Loucy (cell line): ENCODE data around the gene VPS4B.

Source experiments
- CTCF ChIP-seq: fragments of 200-600 bp; sonication (generic); conservative IDR thresholded peaks from 2 replicates; pipeline ENCODE4 v1.5.1; 2014; ENCODE audit warnings: mild to moderate bottlenecking, antibody characterized with exemption, low read length
- EZH2phosphoT487 ChIP-seq: fragments of 200-600 bp; IDR thresholded peaks from 2 replicates; pipeline ENCODE4 v1.6.1; 2018; ENCODE audit warnings: antibody characterized with exemption, mild to moderate bottlenecking, moderate library complexity, borderline replicate concordance

- TF ChIP-seq CTCF: no peak
- no peak for TF ChIP-seq EZH2phosphoT487
Observed at GRCh38 chr18:63440219-63440618, 17.9 kb upstream of the VPS4B start.
